Progenitor cell of endocrine pancreas (in vitro differentiated cells): ENCODE results near the gene EML2. TPM values are rescaled to one million over a fixed set of nuclear protein-coding genes. Genes with fewer than 3 reads are reported as not detected.
A peak's percentile ranks its signal among the peaks of the same experiment; 100 is the strongest.

ENCODE experiments used
- DNase-seq: peaks from one replicate; pipeline ENCODE4 v3.0.0; 2021; ENCODE audit warnings: low spot score; ENCODE audit not compliant: unreplicated experiment
- H3K27ac Mint-ChIP-seq: 2 replicates; pipeline ENCODE4 v1.8.0; 2021; ENCODE audit warnings: mild to moderate bottlenecking, moderate library complexity, mixed read lengths
- H3K27me3 Mint-ChIP-seq: 2 replicates; pipeline ENCODE4 v1.8.0; 2021; ENCODE audit warnings: mixed read lengths
- H3K36me3 Mint-ChIP-seq: 2 replicates; pipeline ENCODE4 v1.8.0; 2022; ENCODE audit warnings: mixed read lengths; ENCODE audit not compliant: insufficient read depth
- H3K4me1 Mint-ChIP-seq: 2 replicates; pipeline ENCODE4 v1.8.0; 2021; ENCODE audit warnings: low read depth, mixed read lengths
- H3K4me3 Mint-ChIP-seq: 2 replicates; pipeline ENCODE4 v1.8.0; 2021; ENCODE audit warnings: low read depth, mild to moderate bottlenecking, moderate library complexity, mixed read lengths
- H3K9me3 Mint-ChIP-seq: 2 replicates; pipeline ENCODE4 v1.8.0; 2021; ENCODE audit warnings: low read depth, mixed read lengths
- CTCF ChIP-seq: fragments of 200-600 bp; sonication (generic); IDR thresholded peaks from one replicate; pipeline ENCODE4 v1.5.0; 2021; ENCODE audit warnings: antibody characterized with exemption, mild to moderate bottlenecking; ENCODE audit not compliant: unreplicated experiment
- total RNA-seq: library from RNA; stranded (reverse); gene quantifications from 2 replicates; pipeline ENCODE4 v1.2.1, GENCODE V29; 2021

EML2 gene
- total RNA-seq, 1 donor from 2014 or later, result 28.6 TPM

- Mint-ChIP-seq H3K9me3 (peaks cover under 1% of the 10 kb centered on the region), H3K27ac (peak overlapping the region; percentile 69), H3K27me3 (peaks cover 7% of the 10 kb centered on the region), H3K36me3 (no peaks in the 10 kb centered on the region), H3K4me3 (peak overlapping the region; percentile 65), H3K4me1 (peaks cover 11% of the 10 kb centered on the region)
- TF ChIP-seq CTCF, result no peak
- DNase-seq, result no peak
These were observed 7.1 kb upstream of the EML2 start for GRCh38 chr19:45646345-45646698.

GRCh38 chr19:45645631-45646344 is 6.6 kb upstream of the EML2 start:
- peak overlapping the region; percentile 69 for H3K27ac Mint-ChIP-seq
- peak overlapping the region; percentile 65 for H3K4me3 Mint-ChIP-seq
- DNase-seq, result peak; percentile 44
- no peak for TF ChIP-seq CTCF
- H3K36me3 Mint-ChIP-seq, result no peaks in the 10 kb centered on the region
- H3K4me1 Mint-ChIP-seq, result peaks cover 16% of the 10 kb centered on the region
- peaks cover 12% of the 10 kb centered on the region for H3K27me3 Mint-ChIP-seq
- H3K9me3 Mint-ChIP-seq, result peaks cover 6% of the 10 kb centered on the region

DNA sequence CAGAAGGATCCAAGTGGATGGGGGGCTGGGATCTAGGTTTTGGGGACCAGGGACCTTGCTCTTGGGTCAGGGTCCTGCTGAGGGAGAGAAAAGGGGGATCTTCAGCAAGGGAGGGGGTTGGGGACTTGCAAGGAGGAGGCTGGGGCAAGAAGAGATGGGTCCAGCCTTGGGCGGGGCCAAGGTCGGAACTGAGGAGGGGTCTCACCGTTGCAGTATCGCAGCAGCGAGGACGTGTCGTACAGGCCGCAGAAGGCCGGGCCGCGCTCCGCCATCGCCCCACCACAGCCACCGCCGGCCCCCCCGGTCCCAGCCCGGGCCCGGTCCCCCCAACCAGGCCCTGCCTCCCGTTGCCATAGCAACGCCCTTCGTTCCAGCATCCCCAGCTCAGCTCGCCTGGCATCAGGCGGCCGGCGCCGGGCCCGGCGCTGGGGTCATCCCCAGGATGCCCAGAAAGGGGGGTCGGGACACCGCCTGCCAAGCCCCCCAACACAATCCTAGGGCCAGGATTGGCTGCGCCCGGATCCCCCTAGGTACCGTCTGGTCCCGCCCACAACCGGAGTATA is 6.0 kb upstream of the EML2 start:
- no peak for DNase-seq
- H3K4me3 Mint-ChIP-seq, result no peak overlapping the region
- no peak overlapping the region for H3K27ac Mint-ChIP-seq

DNA sequence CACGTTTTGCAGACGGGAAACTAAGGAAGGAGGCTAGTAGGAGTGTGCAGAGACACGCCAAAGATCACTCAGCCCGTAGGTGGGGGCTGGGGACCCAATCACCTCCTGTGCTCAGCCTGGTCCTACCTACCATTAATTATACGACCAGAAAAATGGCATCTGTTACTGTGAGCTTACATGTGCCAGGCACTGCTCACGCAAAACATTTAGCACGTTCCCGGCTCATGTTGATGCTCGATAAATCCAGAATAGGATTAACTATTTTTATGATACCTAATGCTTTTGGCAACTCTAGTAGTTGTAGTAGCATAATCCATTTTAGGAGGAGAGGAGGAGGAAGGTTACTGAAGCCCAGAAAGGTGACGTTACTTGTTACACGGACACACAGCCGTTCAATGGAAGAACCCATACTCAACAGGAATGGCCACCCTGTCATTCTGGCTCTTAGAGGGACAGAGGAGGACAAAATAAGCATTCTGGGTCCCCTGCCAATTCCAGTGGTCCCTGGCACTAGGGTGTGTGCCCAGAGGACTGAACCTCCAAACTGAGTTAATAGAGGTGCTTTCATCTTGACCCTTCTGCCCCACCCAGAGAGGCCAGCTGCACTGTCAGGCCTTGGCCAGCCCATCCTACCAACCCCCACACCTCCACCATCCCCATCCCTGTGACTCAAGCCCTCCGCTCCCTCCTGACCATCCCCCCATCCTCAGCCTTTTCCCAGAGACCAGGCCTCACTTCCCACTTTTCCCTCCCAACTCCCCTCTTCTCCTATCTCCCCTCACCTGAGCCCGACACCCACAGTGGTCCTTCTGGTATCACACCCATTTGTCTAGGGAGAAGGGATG is 5.0 kb upstream of the EML2 start:
- Mint-ChIP-seq H3K4me1 (peaks cover 17% of the 10 kb centered on the region), H3K27me3 (peaks cover 14% of the 10 kb centered on the region), H3K27ac (no peak overlapping the region), H3K36me3 (no peaks in the 10 kb centered on the region), H3K9me3 (peaks cover 6% of the 10 kb centered on the region), H3K4me3 (peak overlapping the region; percentile 72)
- no peak for TF ChIP-seq CTCF
- DNase-seq, result no peak

More for the DNA sequence above, 6.0 kb upstream of the EML2 start:
- peaks cover 6% of the 10 kb centered on the region for H3K9me3 Mint-ChIP-seq
- no peak for TF ChIP-seq CTCF
- no peaks in the 10 kb centered on the region for H3K36me3 Mint-ChIP-seq
- H3K4me1 Mint-ChIP-seq, result peaks cover 17% of the 10 kb centered on the region
- H3K27me3 Mint-ChIP-seq, result peaks cover 14% of the 10 kb centered on the region
